Measurements from ENCODE around the gene NEU3. TPM values are rescaled to one million over a fixed set of nuclear protein-coding genes. Genes with fewer than 3 reads are reported as not detected.
"Not testable (repeated sequence)": the region's sequence is repeated elsewhere in the genome, so short reads cannot be mapped to it uniquely, and the experiment has no call there.

NEU3 gene
- total RNA-seq, 1 experiment from 2014 or later, result 33.9 TPM

DNA sequence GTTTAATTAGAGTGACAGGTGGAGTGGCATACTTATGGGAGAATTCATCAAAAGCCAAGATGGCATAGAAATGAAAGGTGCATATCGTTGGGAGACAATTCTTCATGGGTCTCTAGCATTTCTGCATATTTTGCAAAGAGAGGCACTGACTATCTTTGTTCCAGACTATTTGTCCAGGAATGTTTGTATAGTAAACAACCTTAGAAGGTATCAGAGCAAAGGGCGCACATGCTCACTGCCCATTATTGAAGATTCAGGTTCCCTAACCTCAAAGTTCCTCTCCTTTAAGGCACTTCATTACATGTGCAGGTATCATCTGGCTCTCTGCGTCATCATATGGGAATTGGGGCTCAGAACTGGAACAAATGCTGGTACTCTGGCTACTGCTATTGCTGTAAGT lies 4.7 kb upstream of the NEU3 start:
- DNase-seq (ENCODE audit: low spot score), result no peak

DNA sequence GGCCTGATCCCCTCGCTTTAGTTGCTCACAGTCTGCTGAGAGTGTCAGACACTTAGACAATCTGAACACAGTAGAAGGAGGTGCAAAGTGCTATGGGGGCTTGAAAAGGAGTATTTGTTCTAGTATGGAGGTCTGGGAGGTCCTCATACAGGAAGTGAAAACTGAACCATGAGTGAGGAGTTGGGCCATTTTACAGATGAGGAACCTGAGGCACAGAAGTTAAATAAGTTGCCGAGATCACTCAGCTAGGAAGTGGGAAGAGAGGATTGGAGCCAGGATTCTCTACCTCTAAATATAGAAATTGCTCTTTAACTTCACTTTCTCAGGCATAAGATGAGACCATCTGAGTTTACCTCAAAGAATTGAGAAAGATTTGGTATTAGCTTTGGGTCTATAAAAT lies 4.0 kb upstream of the NEU3 start:
- no peak for DNase-seq (ENCODE audit: low spot score)

DNA sequence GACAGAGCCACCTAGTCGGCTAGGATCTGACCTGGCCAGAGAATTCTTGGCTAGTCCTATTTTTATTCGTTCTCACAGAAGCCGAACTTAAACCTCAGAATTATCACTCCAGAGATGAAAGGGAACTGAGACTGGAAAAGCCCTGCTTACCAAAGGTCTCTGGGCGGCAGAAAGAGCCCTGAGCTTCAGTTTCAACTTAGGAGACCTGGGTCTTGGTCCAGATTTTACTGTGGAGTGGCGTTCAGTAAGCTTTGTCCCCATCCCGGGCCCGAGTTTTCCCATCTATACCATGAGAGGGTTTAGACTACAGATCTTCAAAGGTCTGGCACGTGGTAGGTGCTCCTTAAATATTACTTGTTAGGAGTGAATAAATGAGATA lies 516 bp downstream of the NEU3 start:
- DNase-seq (ENCODE audit: low spot score), result no peak

DNA sequence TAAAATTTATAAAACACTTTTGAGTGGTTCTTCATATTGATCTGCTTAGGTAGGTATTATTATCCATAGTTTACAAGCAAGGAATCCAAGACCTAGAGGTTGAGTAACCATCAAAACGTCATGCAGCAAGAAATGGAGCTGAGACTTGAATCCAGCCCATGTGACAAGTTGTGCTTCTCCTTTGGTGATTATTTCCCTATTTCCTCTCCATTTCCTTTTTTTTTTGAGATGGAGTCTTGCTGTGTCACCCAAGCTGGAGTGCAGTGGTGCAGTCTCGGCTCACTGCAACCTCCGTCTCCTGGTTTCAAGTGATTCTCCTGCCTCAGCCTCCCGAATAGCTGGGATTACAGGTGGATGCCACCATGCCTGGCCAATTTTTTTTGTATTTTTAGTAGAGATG lies 1.4 kb downstream of the NEU3 start:
- DNase-seq (ENCODE audit: low spot score), result not testable (repeated sequence)

DNA sequence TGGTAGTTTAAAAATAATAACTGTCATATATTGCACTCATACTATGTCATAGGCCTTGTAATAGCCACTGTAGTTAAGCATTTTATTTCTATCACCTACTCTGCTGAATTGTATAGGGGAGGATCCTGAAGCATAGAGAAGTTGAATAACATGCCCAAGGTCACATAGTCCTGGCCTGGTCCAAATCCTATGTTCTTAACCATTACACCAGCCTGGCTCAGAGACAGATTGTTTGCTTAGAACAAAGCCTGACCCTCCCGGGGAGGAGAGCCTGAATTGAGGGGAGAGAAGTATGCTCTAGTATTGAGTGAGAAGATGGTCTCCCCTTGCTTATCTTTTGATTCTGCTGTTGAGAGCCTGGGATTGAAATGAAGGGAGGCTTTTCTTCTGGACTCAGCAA lies 2.2 kb downstream of the NEU3 start:
- no peak for DNase-seq (ENCODE audit: low spot score)

DNA sequence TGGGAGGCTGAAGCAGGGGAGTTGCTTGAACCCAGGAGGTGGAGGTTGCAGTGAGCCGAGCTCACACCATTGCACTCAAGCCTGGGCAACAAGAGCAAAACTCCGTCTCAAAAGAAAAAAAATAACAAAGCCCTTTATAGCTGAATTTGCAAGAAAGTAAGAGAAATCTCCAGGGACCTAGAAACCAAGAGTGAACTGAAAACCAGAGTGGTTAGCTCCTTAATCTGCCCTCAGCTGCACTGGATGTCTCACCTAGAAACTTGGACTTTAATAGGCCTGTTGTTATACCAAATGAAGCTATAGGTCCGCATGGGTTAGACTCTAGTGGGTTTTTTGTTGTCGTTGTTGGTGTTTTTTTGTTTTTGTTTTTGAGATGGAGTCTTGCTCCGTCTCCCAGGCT lies 4.1 kb downstream of the NEU3 start:
- no peak for DNase-seq (ENCODE audit: low spot score)

DNA sequence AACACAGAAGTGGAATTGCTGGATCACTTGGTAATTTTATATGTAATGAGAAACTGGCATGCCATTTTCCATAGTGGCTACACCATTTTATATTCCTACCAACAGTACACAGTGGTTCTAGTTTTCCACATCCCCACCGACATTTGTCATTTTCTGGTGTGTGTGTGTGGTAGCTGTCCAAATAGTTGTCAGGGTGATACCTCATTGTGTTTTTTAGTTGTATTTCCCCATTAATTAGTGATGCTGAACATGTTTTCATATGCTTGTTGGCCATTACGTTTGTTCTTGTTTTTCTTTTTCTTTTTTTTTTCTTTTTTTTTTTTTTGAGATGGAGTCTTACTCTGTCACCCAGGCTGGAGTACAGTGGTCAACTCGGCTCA lies 12.2 kb downstream of the NEU3 start:
- no peak for DNase-seq (ENCODE audit: low spot score)

DNA sequence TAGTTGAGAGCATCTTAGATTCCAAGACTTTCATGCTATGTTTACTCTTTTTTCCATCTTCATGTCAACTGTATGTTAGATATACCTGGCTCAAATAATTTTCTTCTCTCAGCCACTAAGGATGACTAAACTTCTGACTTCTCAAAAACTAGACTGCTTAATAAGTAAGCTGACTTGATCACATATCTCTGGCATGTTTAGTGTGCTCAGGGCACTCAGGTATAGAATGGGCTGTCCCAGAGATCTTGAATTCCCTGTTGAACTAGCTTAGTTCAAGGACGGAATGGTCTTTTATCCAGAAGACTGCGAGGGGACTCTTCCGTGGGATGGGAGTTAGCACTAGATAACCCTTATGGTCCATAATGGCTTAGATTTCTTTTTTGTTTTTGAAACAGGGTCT lies 13.0 kb downstream of the NEU3 start:
- DNase-seq (ENCODE audit: low spot score), result no peak

DNA sequence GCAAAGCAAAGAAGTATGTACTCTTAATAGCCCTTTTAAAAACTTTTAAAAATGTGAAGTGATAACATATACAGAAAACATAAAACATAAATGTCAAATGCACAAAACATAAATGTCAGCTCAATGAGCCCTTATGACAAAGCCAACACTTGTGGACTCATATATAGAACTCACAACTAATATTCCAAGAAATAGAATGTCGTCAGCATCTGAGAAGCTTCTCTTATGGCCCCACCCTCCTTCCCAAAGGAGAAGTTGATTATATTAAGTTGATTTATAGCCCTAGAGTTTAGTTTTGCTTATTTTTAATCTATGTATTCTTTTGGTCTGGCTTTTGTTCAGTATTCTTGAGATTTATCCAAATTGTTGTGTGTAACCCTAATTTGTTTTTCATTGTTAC lies 13.8 kb downstream of the NEU3 start:
- no peak for DNase-seq (ENCODE audit: low spot score)

DNA sequence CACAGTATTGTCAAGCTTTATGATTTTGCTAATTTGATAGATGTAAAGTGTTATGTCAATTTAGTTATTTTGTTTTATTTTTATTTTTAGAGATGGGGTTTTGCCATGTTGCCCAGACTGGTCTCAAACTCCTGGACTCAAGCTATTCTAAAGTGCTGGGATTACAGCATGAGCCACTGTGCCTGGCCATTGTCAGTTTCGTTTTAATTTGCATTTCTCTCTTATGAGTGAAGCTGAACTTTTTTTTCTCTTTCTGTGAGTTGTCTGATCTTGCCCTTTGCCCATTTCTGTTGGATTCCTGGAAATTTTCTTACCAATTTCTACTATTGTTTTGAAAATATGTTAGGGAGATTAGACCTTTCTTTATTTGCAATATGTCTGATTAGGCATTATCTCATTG lies 15.5 kb downstream of the NEU3 start:
- DNase-seq (ENCODE audit: low spot score), result no peak

DNA sequence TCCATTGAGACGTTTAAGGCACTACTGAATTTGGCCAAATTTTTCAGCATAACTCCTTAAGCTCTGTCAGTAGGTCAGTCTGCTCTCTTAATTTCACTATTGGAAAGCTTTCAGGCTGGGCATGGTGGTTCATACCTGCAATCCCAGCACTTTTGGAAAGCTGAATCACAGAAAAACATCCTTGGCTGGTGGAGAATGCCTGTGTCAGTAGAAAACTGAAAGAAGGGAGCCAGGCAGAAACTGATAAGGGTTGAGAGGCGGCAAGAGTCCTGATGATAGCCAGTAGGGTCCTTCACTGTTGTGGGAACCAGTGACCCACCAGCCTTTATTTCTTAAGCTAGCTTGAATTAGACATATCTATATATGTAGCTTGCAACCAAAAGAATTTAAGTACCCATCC lies 22.6 kb downstream of the NEU3 start:
- DNase-seq (ENCODE audit: low spot score), result no peak

DNA sequence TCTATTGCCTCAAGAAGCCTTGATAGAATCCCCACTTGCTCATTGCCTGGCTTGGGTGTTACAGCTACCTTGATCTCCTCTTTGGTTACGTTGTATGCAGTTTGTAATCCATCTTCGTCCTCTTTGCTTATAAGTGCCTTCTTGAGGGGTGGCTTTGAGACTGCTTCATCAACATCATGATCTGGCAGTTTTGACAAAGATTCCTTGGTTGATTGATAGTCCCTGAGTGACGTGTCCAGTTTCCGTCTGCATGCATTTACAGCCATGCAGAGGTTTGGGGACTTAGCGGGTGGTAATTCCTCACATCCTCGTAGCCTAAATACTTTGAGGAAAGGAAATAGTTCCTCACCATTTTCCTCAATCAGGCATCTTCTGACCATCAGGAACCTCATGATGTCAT lies 23.1 kb downstream of the NEU3 start:
- DNase-seq (ENCODE audit: low spot score), result no peak

DNA sequence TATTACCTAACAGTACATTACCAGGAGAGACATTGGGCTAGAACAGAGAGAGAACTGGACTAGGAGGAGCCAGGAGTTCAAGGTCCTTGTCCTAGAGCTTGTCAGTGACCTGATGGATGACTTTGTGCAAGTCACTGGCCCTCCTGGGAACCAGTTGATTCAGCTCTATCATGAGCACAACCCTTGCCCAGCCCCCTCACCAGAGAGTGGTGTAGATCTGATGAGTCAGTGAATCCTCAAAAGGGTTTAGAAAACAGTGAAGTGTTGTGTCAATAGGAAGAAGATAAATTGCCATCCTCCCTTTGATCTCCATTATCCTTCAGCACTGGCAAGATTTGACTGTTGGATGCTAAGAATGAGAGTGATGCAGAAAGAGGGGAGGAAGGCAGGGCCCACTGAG lies 24.3 kb downstream of the NEU3 start:
- no peak for DNase-seq (ENCODE audit: low spot score)

DNA sequence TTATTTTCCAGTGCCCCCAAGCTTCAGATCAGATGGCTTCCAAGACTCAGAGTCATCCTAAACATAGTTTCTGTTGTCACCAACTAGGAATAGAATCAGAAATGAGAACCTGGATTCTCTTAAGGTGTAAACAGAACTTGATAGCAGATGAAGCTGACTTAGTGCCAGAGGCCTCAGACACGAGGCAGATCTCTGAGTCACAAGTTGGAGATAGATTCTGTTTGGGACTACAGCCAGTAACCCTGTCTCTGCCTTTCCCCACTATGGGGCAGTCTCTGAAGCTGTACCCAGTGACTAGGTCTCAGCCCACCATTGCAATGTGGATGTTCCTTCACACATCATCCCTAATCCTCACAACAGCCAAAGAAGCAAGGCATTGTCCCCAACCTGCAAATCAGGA lies 25.4 kb downstream of the NEU3 start:
- DNase-seq (ENCODE audit: low spot score), result no peak

DNA sequence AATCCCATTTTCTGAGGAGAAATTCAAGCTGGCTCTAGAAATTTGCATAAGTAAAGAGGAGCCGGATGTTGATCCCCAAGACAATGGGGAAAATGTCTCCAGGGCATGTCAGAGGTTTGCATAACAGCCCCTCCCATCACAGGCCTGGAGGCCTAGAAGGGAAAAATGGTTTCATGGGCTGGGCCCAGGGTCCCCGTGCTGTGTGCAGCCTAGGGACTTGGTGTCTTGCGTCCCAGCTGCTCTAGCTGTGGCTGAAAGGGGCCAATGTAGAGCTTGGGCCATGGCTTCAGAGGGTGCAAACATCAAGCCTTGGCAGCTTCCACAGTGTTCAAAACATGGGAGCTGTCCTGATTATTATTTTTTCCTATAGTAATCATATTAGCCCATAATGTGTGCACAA lies 30.5 kb downstream of the NEU3 start:
- DNase-seq (ENCODE audit: low spot score), result not testable (repeated sequence)

DNA sequence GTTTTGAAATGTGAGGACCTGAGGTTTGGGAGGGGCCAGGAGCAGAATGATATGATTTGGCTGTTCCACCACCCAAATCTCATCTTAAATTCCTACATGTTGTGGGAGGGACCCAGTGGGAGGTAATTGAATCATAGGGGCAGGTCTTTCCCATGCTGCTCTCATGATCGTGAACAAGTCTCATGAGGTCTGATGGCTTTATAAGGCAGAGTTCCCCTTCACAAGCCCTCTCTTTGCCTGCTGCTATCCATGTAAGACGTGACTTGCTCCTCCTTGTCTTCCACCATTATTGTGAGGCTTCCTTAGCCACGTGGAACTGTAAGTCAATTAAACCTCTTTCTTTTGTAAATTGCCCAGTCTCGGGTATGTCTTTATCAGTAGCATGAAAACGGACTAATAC lies 31.6 kb downstream of the NEU3 start:
- DNase-seq (ENCODE audit: low spot score), result not testable (repeated sequence)

DNA sequence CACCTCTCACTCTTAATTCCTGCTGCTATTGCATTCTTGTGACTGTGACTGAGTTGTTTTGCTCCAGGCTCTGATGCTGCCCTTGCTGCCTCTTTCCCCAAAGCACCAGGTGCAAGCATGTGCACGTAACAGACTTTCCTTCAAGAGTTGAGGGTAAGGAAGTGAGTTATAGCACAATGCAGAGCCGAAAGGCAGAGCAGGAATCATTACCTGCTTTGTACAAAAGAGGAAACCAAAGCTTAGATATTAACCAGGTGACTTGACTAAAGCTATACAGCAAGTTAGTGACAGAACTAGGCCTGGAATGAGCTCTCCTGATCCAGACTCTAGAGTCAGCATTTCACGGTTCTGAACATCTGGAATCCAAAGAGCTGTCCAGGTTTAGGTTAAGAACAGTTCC lies 33.6 kb downstream of the NEU3 start:
- no peak for DNase-seq (ENCODE audit: low spot score)

DNA sequence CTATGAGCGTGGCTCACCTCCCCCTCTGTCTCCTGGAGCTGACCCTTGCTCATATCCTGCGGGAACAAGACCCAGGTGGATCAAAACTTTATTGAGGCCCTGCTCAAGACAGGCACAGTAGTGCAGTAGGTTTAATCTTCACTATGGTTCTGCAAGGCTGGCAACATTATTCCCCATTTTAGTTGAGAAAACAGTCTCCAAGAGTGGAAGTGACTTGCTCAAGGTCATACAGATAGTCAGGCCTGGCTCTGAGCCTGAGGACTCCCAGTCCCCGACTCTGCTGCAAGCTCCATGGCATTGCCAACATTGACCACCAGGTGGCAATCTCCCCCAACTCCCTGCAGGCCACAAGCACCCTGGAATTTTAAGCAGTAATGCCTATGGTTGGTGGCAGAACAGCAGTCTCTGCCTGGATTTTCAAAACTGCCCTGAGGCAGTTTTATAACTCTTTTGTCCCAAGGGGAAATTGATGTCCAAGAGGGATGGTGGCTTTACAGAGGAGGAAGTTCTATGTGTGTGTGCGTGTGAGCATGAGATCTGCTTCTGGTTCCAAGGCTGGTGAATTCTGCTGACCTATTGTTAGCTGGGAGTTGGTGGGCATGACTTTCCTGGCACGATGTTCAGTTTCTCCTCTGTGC lies 34.1 kb downstream of the NEU3 start:
- peak; percentile 92 for DNase-seq (ENCODE audit: low spot score)

DNA sequence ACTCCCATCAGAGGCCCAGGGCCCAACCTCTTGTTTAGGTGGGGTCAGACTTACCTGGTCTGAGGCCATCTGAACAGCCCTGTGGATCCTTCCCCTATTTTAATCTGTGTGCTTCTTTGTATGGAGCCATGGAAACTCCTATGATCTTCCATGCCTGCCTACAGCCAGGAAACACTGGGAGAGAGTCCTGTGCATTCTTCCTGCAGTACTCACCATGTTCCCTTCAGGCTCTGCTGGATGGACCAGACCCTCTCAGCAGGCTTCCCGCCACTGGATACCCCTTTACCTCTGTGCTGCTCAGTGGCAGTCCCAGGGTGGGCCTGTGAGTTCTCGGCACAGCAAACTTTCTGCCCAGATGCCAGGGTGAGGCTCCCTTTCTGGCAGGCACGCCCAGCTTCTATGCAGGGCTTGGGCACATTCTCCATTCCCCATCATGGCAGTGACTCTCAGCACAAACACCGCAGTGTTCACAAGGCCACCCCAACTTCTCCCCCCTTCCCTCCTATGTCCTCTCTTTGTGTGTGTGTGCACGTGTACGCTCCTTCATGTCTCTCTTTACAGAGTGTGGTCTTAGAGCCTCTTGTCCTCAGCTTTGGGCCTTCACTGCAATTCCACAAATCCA lies 34.8 kb downstream of the NEU3 start:
- DNase-seq (ENCODE audit: low spot score), result no peak

DNA sequence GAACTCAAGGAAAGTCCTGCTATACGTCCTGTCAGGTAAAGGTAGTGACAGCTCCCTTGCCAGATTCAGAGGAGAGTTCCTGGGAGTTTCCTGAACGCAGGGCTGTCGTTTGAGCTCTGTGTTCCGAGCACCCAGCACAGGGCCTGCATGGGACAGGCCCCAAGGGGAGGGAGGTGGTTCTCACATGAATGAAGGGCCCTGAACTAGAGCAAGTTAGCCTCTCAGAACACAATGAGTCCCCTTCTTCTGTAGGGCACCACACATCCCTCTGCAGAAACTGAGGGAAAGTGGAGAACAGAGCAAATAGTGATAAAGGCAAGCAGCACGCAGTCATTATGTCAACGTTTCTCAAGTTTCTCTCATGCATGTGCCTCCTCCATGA lies 35.3 kb downstream of the NEU3 start:
- no peak for DNase-seq (ENCODE audit: low spot score)

DNA sequence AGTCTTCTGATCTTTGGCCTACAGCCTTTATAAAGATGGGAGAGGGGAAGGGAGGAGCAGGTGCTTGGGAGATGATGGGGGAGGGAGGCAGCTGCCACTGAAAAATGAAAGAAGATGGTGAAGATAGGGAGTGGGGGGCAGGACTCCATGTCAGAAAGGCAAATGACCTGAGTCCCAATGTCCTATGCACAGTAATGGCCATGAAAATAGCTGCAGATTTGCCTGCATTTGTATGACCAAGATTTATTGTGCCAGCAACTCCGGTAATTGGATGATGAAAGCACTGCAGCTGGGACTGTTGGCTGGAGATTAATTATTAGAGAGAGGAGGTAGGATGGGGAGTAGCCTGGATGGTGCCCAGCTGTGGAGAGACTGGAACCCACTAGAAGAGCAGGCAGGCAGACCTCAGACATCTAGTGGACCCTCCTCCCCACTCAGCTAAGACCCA lies 36.1 kb downstream of the NEU3 start:
- no peak for DNase-seq (ENCODE audit: low spot score)

DNA sequence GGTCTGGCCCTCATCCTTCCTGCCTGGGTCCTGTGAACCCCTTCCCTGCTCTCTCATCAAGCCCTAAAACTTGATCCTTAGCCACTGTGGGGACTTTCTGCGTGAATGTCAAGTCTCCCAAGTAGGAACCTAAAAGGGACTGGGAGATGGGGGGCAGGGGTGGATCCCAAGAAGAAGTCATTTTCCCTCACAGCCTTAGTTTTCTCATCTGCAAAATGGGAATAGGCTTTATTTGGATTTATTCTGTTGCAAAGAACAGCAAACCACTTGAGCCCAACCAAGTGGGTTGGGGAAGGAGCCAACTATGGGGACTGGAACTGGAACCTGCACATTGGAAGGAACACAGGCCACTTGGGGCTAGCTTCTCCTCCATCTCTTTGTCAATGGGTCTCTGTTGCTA lies 36.8 kb downstream of the NEU3 start:
- DNase-seq (ENCODE audit: low spot score), result no peak

DNA sequence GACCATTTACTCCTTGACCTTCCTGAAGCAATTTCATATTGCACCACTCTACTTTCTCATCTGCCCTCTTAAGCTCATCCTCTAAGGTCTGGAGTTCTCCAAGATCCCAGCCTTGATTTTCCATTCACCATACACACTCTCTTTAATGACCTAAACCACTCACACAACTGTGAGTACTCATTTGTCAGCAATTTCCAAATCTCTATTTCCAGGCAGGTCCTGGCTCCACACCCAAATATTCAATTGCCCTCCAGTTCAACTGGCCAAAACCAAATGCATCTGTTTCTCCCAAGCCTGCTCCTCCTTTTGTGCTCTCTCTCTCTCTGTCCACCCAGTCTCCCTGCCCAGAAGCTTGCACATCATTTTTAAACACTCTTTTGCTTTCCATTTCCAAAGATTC lies 39.6 kb downstream of the NEU3 start:
- DNase-seq (ENCODE audit: low spot score), result no peak

DNA sequence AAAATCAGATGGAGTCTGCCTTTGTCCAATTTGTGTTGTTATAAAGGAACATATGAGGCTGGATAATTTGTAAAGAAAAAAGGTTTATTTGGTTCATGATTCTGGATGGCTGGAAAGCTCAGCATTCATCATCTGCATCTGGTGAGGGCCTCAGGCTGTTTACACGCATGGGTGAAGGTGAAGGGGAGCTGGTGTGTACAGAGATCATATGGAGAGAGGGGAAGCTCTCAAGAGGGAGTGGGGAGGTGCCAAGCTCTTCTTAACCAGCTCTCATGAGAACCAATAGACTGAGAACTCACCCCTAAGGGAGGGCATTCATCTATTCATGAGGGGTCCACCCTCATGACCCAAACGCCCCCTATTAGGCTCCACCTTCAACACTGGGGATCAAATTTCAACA lies 40.0 kb downstream of the NEU3 start:
- DNase-seq (ENCODE audit: low spot score), result no peak
